Osteoblast (primary cell): ENCODE data around the gene PPM1G. TPM values are rescaled to one million over a fixed set of nuclear protein-coding genes. Genes with fewer than 3 reads are reported as not detected.
"Not testable (repeated sequence)": the region's sequence is repeated elsewhere in the genome, so short reads cannot be mapped to it uniquely, and the experiment has no call there.

ENCODE experiments used
- DNase-seq: peaks from one replicate; pipeline ENCODE4 v3.0.0; 2011; ENCODE audit warnings: low spot score, mixed read lengths; ENCODE audit not compliant: insufficient read length; ENCODE audit errors: missing footprints
- H2AFZ ChIP-seq: 2 replicates; pipeline ENCODE4 v1.6.0; 2011; ENCODE audit warnings: mild to moderate bottlenecking, low read length
- H3K27ac ChIP-seq: 2 replicates; pipeline ENCODE4 v1.5.1; 2011; ENCODE audit warnings: mild to moderate bottlenecking, low read depth, low read length, moderate library complexity
- H3K27me3 ChIP-seq: 2 replicates; pipeline ENCODE4 v1.6.0; 2012; ENCODE audit warnings: mild to moderate bottlenecking, control low read depth, inconsistent platforms, low read length, moderate library complexity; ENCODE audit not compliant: insufficient read depth
- H3K36me3 ChIP-seq: 2 replicates; pipeline ENCODE4 v1.5.1; 2011; ENCODE audit warnings: mild to moderate bottlenecking, low read length, control low read depth, moderate library complexity; ENCODE audit not compliant: insufficient read depth
- H3K4me1 ChIP-seq: 2 replicates; pipeline ENCODE4 v1.5.1; 2011; ENCODE audit warnings: mild to moderate bottlenecking, low read length, control low read depth, moderate library complexity; ENCODE audit not compliant: insufficient read depth
- H3K4me2 ChIP-seq: 2 replicates; pipeline ENCODE4 v1.6.0; 2011; ENCODE audit warnings: mild to moderate bottlenecking, low read length; ENCODE audit not compliant: insufficient read depth
- H3K4me3 ChIP-seq: fragments of 200-600 bp; sonication (generic); 3 replicates; pipeline ENCODE4 v1.5.1; 2012; ENCODE audit warnings: mild to moderate bottlenecking, low read length, inconsistent platforms; ENCODE audit not compliant: insufficient read depth
- H3K79me2 ChIP-seq: 2 replicates; pipeline ENCODE4 v1.6.0; 2012; ENCODE audit warnings: mild to moderate bottlenecking, low read length, control low read depth, inconsistent platforms; ENCODE audit not compliant: insufficient read depth
- H3K9me3 ChIP-seq: 2 replicates; pipeline ENCODE4 v1.5.1; 2011; ENCODE audit warnings: low read depth, low read length, control low read depth
- H4K20me1 ChIP-seq: 2 replicates; pipeline ENCODE4 v1.6.0; 2012; ENCODE audit warnings: mild to moderate bottlenecking, low read length, control low read depth; ENCODE audit not compliant: insufficient read depth
- CTCF ChIP-seq: IDR thresholded peaks from 2 replicates; pipeline ENCODE4 v1.5.1; 2011; ENCODE audit warnings: mild to moderate bottlenecking, low read depth, low read length, moderate library complexity; ENCODE audit errors: extremely low read depth
- total RNA-seq: library from RNA; depleted of rRNA; stranded (reverse); fragments of >200 nt; gene quantifications from 2 replicates; pipeline ENCODE4 v1.2.3, GENCODE V29; 2012

PPM1G gene
- total RNA-seq, 1 donor, result 65.5 TPM

GRCh38 chr2:27431395-27431794, 22.0 kb upstream of the PPM1G start:
- Histone ChIP-seq H3K36me3 (peaks cover 39% of the 10 kb centered on the region), H3K4me3 (no peak overlapping the region), H3K9me3 (no peaks in the 10 kb centered on the region), H3K4me2 (no peak overlapping the region), H3K27me3 (no peaks in the 10 kb centered on the region), H3K79me2 (peaks cover 62% of the 10 kb centered on the region), H3K4me1 (peaks cover 22% of the 10 kb centered on the region), H2AFZ (no peak overlapping the region), H4K20me1 (peaks cover 44% of the 10 kb centered on the region), H3K27ac (peak overlapping the region; percentile 59)
- no peak for TF ChIP-seq CTCF
- DNase-seq, result peak; percentile 82

GRCh38 chr2:27428978-27429541, 19.7 kb upstream of the PPM1G start:
- peak; percentile 96 for DNase-seq
- Histone ChIP-seq H3K27ac (peak overlapping the region; percentile 88), H3K79me2 (peaks cover 50% of the 10 kb centered on the region), H2AFZ (peak overlapping the region; percentile 78), H3K36me3 (peaks cover 16% of the 10 kb centered on the region), H3K4me3 (peak overlapping the region; percentile 95), H4K20me1 (peaks cover 44% of the 10 kb centered on the region), H3K4me2 (peak overlapping the region; percentile 97), H3K9me3 (no peaks in the 10 kb centered on the region), H3K27me3 (no peaks in the 10 kb centered on the region), H3K4me1 (peaks cover 22% of the 10 kb centered on the region)
- TF ChIP-seq CTCF, result no peak

- peak within 1 kb of the TSS; percentile 95 for H3K4me3 ChIP-seq
- H3K9me3 ChIP-seq, result no peaks in the 10 kb centered on the region
- peak within 1 kb of the TSS; percentile 99 for H2AFZ ChIP-seq
- peak; percentile 98 for DNase-seq
- H3K79me2 ChIP-seq, result peaks cover 44% of the 10 kb centered on the region
- peak within 1 kb of the TSS; percentile 88 for H3K27ac ChIP-seq
- peaks cover 22% of the 10 kb centered on the region for H3K4me1 ChIP-seq
- no peak for TF ChIP-seq CTCF
- H3K36me3 ChIP-seq, result peaks cover 9% of the 10 kb centered on the region
- peaks cover 40% of the 10 kb centered on the region for H4K20me1 ChIP-seq
- no peaks in the 10 kb centered on the region for H3K27me3 ChIP-seq
- H3K4me2 ChIP-seq, result peak within 1 kb of the TSS; percentile 97
Observed at GRCh38 chr2:27428213-27428977, 19.0 kb upstream of the PPM1G start, which contains the start of gene NRBP1. NRBP1 (plus strand) TSS chr2:27428631; CDS start chr2:27433274, 4,643 bp downstream.

GRCh38 chr2:27427863-27428212, 18.4 kb upstream of the PPM1G start:
- Histone ChIP-seq H3K27ac (peak overlapping the region; percentile 88), H3K4me2 (peak overlapping the region; percentile 97), H3K79me2 (peaks cover 38% of the 10 kb centered on the region), H3K9me3 (no peaks in the 10 kb centered on the region), H3K27me3 (no peaks in the 10 kb centered on the region), H3K4me3 (peak overlapping the region; percentile 95), H3K4me1 (peaks cover 22% of the 10 kb centered on the region), H2AFZ (peak overlapping the region; percentile 99), H4K20me1 (peaks cover 35% of the 10 kb centered on the region), H3K36me3 (peaks cover 4% of the 10 kb centered on the region)
- no peak for TF ChIP-seq CTCF
- no peak for DNase-seq

GRCh38 chr2:27425039-27425438, 15.6 kb upstream of the PPM1G start:
- not testable (repeated sequence) for H3K27me3 ChIP-seq

More at GRCh38 chr2:27425039-27425438, 15.6 kb upstream of the PPM1G start:
- peaks cover 11% of the 10 kb centered on the region for H3K79me2 ChIP-seq
- not testable (repeated sequence) for H3K4me3 ChIP-seq, H3K9me3 ChIP-seq, DNase-seq, H3K27ac ChIP-seq, H3K36me3 ChIP-seq, H2AFZ ChIP-seq, H3K4me2 ChIP-seq
- peaks cover 14% of the 10 kb centered on the region for H3K4me1 ChIP-seq
- peaks cover 10% of the 10 kb centered on the region for H4K20me1 ChIP-seq
